ENCODE results near the gene ARRB2.
"Not testable (repeated sequence)": the region's sequence is repeated elsewhere in the genome, so short reads cannot be mapped to it uniquely, and the experiment has no call there.

Gene ARRB2

DNA sequence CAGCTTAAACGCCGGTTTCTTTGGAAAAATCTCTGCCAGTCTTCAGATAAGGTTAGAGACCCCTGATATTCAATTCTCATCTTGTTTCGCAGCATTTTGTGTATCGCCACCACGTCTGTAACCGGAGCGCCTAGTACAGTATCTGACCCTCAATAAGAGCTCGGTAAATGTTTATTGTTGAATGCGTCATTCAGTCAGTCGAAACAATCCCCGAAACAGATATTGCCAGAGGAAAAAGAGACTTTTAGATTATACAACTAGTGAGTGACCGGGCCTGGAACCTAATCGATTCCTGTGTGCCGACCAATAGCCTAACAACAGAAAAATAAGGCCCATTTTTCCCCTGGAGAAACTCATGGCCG, 7.1 kb upstream of the ARRB2 start:
- DNase-seq, result no peak

DNA sequence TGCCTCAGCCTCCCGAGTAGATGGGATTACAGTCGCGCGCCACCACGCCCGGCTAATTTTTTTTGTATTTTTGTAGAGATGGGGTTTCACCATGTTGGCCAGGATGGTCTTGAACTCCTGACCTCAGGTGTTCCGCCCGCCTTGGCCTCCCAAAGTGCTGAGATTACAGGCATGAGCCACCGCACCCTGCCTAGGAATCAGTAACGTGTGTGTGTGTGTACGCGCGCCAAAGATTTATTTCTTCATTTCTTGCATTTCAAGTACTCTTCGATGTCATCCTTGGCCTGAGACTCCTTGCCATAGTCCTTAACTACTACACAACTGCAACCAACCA, 5.9 kb upstream of the ARRB2 start:
- not testable (repeated sequence) for DNase-seq

DNA sequence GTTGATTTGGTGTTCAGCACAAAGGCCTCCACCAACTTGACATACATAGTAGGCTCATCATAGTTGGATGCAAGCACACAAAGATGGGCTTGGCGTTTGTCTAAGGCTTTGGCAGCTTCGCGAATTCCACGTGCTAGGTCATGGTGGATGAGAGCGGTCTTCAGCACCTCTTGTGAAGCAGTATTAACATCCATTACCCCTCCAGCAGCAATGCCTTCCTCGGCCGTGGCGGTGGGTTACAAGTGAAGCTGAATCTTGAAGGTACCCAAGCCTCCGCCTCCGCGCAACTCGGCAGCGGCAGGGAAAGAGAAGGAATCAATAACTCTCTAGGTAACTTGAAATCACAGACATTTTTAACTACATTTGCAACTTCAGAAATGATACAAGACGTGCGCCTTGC, 5.4 kb upstream of the ARRB2 start:
- DNase-seq, result no peak

DNA sequence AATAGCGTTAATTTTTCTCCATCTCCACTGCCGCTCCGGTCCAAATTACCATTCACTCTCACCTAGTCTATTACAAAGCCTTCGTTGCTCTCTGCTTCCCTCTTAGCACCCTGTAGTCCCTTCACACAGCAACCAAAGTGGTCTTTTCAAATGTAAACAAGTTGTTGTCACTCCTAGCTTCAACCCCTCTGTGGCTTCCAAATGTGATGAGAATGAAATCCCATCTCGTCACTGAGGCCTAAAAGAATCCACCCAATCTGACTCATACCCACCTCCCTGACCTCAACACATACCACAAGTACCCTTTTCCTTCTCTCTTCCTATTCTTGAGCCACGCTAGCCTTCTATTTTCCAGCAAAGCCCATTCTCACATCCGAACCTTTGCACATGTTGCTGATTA, 4.3 kb upstream of the ARRB2 start:
- DNase-seq, result no peak

DNA sequence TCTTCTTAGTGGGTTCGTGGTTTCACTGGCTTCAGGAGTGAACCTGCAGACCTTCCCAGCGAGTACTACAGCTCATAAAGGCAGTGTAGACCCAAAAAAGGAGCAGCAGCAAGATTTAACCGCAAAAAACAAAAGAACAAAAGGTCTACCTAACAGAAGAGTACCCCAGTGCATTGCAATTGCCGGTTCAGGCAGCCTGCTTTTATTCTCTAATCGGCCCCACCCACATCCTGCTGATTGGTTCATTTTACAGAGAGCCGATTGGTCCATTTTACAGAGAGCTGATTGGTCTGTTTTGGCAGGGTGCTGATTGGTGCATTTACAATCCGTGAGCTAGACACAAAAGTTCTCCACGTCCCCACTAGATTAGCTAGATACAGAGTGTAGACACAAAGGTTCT, 2.0 kb upstream of the ARRB2 start:
- DNase-seq, result no peak

DNA sequence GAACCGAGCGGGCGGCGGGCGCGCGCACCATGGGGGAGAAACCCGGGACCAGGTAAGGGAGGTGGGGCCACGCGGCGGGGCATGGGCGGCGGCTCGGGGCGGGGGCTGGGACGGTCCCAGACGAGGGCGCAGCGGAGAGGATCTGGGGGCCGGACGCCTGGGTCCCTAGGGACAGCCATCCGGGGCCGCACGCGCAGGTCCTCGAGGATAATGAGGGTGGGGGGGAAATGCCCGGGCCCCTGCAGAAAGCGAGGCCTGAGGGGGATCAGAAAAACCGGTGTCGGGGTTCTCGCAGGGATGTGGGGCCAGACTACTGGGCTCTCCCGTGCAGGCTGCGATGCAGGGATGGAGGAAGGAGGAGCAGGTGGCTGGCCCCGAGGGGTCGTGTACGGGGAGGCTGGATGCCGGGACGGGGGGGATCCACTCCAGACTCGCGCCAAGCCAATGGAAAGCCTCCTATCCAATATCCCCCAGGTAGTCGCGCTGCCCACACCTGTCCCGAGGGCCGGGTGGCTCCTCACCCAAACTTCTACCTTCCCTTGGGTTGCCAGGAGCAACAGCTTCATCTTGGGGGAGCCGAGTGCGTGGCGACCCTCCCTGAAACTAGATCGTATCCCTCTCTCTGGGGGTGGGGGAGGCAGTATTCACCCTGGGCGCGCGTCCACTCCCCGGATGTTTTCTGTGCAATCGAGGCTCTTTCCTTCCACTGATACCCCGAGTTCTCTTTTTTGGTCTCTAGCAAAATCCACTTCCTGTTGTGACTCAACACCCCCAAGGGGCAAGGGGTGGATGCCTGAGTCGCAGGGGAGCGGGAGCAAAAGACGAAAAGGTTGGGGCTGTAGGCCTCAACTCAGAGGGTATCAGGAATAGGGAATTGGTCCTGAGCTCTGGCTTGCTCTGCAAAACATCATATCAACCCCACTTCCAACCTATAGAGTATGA, 532 bp downstream of the ARRB2 start:
- DNase-seq, result no peak

DNA sequence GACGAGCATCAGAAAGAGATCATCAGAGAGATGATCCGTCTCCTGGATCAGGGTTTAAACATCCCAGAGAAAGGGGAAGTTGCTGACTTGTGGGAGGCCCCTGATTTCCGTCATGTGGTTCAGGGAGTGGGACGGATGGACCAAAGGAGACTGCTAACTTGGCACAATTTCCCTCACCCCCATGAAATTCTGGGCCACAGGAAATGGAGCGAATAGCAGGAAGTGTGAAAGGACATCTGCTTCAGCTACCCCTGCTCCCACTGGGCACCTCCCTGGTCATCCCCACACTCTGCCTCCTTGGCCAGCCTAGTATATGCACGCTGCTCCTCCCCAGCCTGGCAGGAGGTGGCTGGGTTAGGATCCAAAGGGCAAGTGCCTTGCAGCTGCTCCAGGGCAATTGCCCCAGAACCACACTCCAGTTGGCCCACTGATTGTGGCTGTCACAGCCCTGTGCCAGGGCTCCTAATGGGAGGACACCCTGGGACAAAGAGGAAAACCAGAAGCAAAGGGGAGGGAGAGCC, 1.3 kb downstream of the ARRB2 start:
- no peak for DNase-seq

DNA sequence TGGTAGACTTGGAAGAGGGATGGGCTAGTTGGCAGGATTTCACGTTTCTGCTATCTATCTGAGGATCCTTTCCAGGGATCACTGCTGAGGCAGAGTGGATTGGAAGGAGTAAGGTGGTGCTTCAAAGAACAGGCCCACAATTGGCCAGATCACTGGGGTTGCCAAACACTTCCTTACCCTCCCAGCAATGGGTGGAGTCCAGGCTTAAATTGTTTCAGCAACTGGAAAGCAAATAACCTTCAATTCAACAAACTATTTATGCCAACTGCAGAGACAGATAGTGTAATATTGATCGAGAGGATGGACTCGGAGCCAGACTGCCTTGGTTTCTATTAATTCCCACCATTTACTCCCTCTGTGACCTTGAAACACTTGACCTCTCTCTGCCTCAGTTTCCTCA, 2.1 kb downstream of the ARRB2 start:
- DNase-seq, result no peak

DNA sequence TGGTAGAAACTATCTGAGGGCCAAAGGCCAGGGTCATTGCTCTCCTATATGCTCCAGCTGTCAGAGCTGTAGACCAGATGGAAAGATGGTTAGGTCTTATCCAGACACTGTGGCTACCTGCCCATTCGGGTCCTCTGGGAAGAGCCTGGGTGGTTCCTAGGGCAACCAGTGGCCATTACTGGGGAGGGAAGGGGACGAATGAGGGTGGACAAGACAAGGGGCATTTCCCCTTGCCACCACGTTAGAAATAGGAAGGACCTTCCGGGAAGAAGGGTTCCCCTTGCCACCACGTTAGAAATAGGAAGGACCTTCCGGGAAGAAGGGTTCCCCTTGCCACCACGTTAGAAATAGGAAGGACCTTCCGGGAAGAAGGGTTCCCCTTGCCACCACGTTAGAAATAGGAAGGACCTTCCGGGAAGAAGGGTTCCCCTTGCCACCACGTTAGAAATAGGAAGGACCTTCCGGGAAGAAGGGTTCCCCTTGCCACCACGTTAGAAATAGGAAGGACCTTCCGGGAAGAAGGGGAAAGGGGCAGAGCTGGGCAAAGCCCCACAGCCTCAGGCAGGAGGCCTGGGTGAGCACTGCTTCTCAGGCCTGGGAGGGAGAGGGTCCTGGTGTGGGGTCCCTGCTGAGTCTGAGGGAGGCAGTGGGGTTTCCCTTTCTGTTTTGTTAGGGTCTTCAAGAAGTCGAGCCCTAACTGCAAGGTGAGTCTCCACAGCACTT, 4.1 kb downstream of the ARRB2 start:
- not testable (repeated sequence) for DNase-seq

DNA sequence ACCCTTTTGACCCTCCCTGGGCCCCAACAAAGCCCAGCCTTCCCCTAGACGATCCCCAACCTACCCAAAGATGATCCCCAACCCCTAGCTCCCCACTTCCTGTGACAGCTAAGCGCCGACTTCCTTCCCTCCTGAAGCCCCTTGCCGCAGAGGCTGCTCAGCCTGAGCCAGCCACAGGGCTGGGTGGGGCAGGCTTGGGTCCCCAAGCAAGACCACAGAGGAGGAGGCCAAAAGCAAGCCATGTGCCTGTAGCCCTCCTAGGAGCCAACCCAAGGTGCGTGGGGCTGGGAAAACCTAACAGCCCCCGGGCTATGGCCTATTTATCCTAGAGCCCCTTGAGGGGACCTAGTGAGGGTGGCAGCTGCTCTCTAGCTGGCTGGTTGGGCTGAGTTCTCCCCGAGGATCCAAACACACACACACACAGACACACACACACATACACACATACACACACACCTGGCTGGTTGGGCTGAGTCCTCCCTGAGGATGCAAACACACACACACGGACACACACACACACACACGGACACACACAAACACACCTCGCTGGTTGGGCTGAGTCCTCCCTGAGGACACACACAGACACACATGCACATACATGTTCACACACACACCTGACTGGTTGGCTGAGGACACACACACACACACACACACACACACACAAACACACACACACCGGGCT, 4.8 kb downstream of the ARRB2 start:
- DNase-seq, result no peak

DNA sequence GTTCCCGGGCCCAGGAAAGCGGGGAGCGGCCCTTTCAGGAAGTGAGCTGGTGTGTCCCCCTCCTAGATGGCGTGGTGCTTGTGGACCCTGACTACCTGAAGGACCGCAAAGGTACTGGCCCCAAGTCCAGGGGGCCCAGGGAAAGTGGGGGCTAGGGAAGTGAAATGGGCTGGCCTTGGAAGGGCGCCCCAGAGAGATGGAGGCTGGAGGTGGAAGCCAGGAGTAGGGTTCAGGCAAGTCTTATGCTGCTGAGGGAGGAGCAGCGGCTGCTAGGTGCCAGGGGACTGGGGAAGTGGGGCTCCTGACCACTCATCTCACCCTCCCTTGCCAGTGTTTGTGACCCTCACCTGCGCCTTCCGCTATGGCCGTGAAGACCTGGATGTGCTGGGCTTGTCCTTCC, 5.6 kb downstream of the ARRB2 start:
- DNase-seq, result no peak

DNA sequence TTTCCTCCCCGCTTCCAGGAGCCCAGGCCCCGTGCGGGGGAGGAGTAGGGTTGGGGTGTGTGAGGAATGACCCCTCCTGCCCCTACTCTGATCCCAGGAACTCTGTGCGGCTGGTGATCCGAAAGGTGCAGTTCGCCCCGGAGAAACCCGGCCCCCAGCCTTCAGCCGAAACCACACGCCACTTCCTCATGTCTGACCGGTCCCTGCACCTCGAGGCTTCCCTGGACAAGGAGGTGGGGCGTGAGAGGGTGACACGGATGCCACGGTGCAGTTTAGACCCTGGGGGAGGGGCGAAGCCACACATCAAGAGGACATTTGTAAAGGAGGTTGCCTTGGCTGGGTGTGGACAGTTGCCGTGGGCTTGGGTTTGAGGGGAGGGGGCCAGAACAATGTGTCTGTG, 7.4 kb downstream of the ARRB2 start:
- no peak for DNase-seq

DNA sequence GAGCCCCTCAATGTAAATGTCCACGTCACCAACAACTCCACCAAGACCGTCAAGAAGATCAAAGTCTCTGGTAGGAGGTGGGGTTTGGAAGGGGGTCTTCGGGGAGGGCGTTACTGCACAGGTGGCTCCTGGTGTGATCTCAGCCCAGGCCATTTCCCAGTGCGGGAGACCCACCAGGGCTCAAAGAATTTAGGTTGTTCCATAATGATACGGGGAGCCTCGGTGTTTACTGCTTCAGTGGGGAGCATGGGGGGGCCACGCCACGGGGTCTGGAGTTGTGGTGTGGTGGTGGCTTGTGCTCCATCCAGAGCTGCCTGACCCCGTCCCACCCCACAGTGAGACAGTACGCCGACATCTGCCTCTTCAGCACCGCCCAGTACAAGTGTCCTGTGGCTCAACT, 7.8 kb downstream of the ARRB2 start:
- no peak for DNase-seq

DNA sequence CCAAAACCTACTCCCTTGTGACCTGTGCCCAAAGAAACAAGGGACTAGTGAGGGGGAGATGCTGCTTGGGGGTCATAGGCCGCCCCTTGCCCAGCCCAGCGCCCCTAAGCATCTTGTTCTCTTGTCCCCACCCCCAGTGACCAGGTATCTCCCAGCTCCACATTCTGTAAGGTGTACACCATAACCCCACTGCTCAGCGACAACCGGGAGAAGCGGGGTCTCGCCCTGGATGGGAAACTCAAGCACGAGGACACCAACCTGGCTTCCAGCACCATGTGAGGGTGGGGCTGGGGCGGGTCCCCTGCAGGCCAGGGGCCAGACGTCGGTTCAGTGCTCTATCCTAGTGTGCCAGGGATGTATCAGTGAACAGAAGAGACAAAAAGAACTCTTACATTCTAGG, 8.7 kb downstream of the ARRB2 start:
- DNase-seq, result no peak

DNA sequence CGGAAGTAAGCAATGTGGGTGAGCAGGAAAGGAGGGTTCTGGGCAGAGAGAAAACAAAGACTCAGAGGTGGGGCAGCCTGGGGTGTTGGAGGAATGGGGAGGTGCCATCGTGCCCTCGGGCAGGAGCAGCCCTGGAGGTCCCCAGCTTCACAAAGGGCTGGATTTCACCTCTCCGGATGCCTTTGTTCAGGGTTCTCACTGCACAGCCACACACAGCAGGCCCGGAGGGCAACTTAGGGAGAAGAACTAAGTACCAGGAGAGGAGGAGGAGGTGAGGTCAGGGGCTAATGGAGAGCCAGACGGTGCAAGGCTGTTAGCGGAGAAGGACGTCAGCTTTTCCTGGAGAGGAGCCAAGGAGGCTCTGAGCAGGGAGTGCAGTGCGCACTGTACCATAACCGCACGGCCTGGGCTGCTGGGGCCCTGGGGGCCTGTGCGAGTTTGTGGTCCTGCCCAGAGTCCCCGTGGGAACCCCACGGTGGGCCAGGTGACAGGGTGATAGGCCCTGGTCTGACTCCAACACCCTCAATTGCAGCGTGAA, 9.3 kb downstream of the ARRB2 start:
- DNase-seq, result peak; percentile 35

DNA sequence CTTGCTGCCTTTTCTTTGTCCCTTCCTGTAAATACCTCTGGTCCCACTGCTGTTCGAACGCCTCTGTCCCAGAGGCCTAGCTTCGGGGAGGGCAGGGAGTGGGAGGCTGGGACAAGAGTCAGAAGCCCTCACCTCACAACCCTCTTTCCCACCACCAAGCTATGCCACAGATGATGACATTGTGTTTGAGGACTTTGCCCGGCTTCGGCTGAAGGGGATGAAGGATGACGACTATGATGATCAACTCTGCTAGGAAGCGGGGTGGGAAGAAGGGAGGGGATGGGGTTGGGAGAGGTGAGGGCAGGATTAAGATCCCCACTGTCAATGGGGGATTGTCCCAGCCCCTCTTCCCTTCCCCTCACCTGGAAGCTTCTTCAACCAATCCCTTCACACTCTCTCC, 10.4 kb downstream of the ARRB2 start:
- DNase-seq, result no peak

DNA sequence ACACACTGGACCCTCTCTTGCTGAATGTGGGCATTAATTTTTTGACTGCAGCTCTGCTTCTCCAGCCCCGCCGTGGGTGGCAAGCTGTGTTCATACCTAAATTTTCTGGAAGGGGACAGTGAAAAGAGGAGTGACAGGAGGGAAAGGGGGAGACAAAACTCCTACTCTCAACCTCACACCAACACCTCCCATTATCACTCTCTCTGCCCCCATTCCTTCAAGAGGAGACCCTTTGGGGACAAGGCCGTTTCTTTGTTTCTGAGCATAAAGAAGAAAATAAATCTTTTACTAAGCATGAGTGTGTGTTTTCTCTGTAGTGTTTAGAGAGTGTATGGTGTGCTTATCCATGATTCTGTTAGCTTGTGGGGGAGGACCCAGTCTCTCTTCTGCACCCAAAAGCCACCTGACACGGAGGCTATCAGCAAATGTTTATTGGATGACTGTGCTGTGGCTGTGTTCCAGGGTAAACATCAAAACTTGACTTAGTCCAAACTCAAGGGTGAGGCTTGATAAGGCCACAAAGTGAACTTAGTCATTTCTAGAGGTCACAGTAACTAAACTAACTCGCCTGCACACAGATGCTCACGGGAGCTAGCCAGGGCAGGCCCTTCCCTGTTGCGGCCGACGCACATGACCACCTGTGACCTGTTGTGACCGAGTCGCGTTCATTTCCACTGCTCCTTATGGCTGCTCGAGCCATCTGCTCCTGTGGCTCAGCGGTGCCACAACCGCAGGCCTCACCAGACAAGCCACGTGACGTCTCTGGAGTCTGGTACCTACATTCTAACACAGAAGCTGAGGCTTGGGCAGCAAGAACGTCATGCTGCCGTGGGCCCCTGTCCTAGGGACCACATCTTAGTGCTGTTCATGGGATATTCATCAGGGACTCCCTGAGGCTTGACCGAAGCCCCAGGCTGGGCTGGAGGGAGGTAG, 11.0 kb downstream of the ARRB2 start:
- peak; percentile 29 for DNase-seq

DNA sequence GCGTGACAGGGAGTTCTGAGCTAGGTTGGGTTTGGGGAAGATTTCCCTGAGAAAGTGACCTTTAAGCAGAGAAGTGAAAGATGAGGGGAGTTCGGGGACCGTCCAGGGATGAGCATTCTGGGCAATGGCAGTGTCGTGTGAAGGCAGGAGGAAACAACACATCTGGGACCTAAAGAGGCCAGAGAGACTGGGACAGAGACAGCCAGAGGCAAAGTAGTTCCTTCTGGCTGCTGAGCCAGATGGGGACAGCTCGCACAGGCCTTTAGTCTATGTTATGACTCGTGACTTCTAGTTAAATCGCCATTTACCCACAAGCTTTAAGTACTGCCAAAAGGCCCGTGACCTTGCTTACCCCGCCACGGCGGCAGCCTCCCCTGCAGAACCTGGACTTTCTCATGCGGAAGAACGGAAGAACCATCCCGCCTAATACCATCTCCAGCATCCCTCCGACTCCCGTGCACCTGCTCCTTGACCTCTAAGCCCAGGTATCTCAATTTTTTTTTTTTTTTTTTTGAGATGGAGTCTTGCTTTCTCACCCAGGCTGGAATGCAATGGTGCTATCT, 12.3 kb downstream of the ARRB2 start:
- DNase-seq, result no peak

DNA sequence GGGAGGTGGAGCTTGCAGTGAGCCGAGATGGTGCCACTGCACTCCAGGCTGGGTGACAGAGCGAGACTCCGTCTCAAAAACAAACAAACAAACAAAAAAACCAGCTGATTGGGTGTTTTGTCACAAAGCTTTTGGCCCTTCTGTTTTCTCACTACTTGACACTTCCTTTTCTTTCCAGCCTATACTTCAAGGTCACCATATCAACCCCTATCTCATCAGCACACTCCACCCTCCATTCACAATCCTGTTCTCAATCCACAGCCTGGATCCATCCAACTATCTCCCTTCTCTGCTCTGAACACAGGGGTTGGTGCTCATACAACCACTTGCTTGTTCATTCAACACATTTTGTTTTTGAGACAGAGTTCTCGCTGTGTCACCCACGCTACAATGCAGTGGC, 14.2 kb downstream of the ARRB2 start:
- no peak for DNase-seq

DNA sequence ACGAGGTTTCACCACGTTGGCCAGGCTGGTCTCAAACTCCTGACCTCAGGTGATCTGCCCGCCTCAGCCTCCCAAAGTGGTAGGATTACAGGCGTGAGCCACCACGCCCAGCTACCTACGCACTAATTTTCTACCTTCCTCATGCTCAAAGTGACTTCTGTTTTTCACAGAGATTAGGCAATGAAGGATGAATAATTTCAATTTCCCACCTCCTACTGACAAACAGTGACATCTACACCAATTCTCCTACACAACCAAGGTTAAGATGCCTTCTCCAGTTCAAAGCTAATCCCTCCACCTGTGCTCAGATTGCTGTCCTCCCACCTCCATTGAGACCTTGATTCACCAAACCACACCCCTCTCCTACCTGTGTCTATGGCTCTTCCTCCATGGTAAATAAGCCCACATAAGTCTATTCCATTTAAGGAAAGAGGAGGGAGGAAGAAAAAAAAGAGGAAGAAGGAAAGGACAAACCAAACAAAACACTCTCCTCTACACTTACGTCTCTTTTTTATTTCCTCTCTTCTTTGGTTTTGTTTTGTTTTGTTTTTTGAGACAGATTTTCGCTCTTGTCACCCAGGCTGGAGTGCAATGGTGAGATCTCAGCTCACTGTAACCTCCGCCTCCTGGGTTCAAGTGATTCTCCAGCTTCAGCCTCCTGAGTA, 15.3 kb downstream of the ARRB2 start:
- DNase-seq, result no peak

DNA sequence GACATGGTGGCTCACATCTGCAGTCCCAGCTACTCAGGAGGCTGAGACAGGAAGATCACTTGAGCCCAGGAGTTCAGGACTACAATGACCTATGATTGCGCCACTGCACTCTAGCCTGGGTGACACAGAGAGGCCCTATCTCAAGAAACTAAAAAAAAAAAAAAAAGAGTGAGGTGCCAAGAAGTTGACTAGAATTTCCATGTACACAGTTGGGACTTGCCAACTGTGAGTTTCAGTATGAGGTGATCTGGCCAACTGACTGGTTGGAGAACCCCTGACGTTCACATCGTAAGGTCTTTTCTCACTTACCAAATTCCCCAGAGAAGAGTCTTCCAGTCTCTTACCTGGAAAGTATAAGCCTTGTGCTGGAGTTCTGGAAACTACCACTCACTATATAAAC, 17.7 kb downstream of the ARRB2 start:
- DNase-seq, result no peak
